Motor neuron (in vitro differentiated cells): ENCODE measurements around the gene MACROD2. TPM values are rescaled to one million over a fixed set of nuclear protein-coding genes. Genes with fewer than 3 reads are reported as not detected.

Source experiments
- ATAC-seq, 8 experiments: fragments of 200-7000 bp; cut with Tn5 transposase; replicated peaks in 6 of 8; 2 replicates each; pipeline ENCODE4 v1.8.0; 2021; ENCODE audit warnings: mild to moderate bottlenecking in 8 of 8, moderate library complexity in 8 of 8
- H3K27ac ChIP-seq, 2 donors: fragments of 250-450 bp; sonication (Bioruptor Pico); 2 replicates each; pipeline ENCODE4 v1.9.0; 2021; ENCODE audit warnings: antibody characterized with exemption in 2 of 2, mild to moderate bottlenecking in 2 of 2, moderate library complexity in 1 of 2
- H3K4me1 ChIP-seq, 2 donors: fragments of 250-450 bp; sonication (Bioruptor Pico); replicated peaks in 1 of 2; 2 replicates each; pipeline ENCODE4 v1.6.1; 2021; ENCODE audit warnings: antibody characterized with exemption in 2 of 2, mild to moderate bottlenecking in 2 of 2, moderate library complexity in 1 of 2
- H3K4me3 ChIP-seq, 5 donors: fragments of 250-450 bp; sonication (Bioruptor Pico); 2 replicates each; pipeline ENCODE4 v1.9.0; 2021; ENCODE audit warnings: antibody characterized with exemption in 5 of 5, mild to moderate bottlenecking in 5 of 5, moderate library complexity in 4 of 5
- WGBS, 10 experiments: fragments of 450-650 bp; shearing (Covaris generic); methylation state at CpG; one replicate each; pipeline ENCODE4 v1.0.0; 2022; 5-methylcytosine and 5-hydroxymethylcytosine counted together
- in situ Hi-C, 9 experiments: fragments of 400-800 bp; cut with MboI; loops; one replicate each; pipeline ENCODE4 v1.15.0; 2021; ENCODE audit warnings: low sequenced_read_pairs in 9 of 9, low pct_unique_long_range_greater_than_20kb in 2 of 9; ENCODE audit not compliant: unreplicated experiment in 9 of 9
- total RNA-seq, 8 experiments: library from RNA; unstranded; fragments of 300-600 nt; gene quantifications; 2 replicates each; pipeline versions ENCODE4 v1.2.3 to v1.2.4, GENCODE V29; 2022

MACROD2 gene
- total RNA-seq, 8 experiments from 2014 or later: 4.3 to 24.9 (median 10.4) TPM

DNA sequence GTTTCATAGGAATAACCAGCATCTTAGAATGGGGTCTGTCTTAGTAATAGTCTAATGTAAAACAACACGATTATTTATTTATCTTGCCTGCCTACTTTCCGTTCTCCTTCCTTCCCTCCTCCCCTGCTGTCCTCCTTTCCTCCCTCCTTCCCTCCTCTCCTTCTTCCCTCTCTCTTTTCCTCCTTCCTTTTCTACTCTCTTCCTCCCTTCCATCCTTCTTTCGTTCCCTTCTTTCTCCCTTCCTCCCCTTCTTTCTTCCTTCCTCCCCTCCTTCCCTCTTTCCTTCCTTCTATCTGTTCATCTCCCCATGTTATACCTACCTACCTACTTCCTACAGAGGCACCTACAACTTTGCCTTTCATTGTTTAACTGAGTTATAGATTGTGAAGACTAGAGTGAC, 1637.4 kb downstream of the MACROD2 start:
- in situ Hi-C loops: no loop called here
- Histone ChIP-seq H3K4me3 (no peak overlapping the region), H3K27ac (no peak overlapping the region), H3K4me1 (peaks cover 7 to 11% of the 10 kb centered on the region in 2 donors)
- WGBS, 10 experiments: 63 to 100% (median 91%) methylated on average over 2 to 3 of the region's 3 CpGs; no CpG with 5 or more reads in 3 of the 10 experiments
- ATAC-seq: no peak

DNA sequence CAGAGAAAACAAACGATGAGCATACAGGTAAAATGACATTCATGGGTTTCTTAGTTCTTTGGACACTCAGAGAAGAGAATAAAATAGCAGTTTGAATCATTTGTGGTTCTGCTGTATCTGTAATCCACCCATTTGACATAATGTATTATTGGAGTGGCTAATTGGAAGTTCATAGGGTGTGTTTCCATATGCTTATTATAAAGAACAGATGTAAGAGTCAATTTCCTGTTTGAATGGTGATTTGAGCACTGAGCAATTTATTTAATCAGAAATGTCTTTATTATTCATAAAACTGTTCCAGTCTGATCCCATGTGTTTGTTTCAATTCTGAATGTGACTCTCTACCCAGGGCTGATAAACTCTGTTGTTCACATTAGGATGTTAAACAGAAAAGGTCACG, 1638.8 kb downstream of the MACROD2 start:
- Histone ChIP-seq H3K4me1 (peaks cover 17 to 21% of the 10 kb centered on the region in 2 donors), H3K27ac (no peak overlapping the region), H3K4me3 (no peak overlapping the region)
- ATAC-seq: peak in 2 of 8 experiments; percentile 40 to 89
- in situ Hi-C loops: no loop called here
- 0 to 100% (median 64%) methylated on average over 1 to 2 of the region's 2 CpGs; no CpG with 5 or more reads in 2 of the 10 experiments for WGBS, 10 experiments

DNA sequence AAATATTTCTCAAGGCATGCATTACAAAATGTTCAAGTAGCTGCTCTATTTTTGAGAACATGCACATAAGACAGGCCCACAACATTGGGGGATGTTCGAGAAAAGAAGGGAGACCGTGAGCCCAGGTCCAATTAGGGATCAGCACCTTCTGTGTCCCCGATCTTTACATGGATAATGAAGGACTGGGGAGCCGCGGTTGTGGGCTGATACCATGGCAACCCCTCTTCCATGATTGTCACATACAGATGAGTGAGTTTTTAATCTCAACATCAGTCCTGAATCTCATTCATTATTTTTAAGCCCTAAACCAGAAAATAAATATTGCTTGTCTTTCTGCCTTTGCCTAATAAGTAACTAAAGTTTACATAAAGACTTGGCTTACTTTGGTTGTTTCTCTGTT, 1642.2 kb downstream of the MACROD2 start:
- 21 to 100% (median 46%) methylated on average over 2 to 4 of the region's 5 CpGs; no CpG with 5 or more reads in 5 of the 10 experiments for WGBS, 10 experiments
- no peak overlapping the region for H3K27ac ChIP-seq
- in situ Hi-C loops: no loop called here
- peaks cover 17 to 21% of the 10 kb centered on the region in 2 donors for H3K4me1 ChIP-seq
- peak in 1 of 8 experiments; percentile 17 for ATAC-seq
- no peak overlapping the region for H3K4me3 ChIP-seq

DNA sequence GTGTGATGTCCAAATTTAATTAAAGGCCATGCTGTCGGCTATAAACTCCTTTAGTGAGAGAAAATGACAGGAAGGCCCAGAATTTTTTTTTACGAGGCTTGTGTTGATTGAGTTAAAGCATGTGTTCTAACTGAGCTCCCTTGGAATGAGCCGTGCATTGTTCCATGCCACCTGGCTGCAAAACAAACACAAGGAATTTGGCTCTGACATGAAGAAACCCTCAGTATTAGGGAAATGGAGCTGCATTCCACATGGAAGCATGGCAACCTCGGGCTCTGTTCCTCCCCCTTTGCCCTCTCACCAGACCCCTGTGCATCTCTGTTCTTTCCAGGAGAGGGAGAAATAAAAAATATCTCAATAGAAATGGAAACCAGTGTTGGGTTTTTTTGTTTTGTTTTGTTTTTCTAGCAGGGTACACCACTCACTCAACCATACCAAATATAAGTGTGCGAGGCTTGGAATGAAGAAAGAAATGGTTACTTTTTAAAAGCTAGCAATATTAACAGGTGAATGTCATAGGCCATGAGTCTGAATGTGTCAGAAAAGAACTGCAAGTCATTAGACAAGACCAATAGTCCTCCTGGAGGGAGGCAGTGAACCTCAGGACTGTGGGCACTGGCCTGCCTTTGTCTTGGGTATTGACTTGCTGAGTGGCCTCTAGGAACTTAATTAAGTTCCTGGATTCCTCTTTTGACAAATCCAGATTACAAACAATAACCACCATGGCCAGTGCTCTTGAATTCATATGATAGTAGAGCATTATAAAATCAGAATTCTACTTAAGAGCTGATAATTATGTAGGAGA, 1642.8 kb downstream of the MACROD2 start:
- H3K27ac ChIP-seq: no peak overlapping the region
- peak in 5 of 8 experiments; percentile 24 to 87 (median 64) for ATAC-seq
- H3K4me1 ChIP-seq: peaks cover 17 to 21% of the 10 kb centered on the region in 2 donors
- 7 to 70% (median 23%) methylated on average over 2 to 5 of the region's 5 CpGs; no CpG with 5 or more reads in 1 of the 10 experiments for WGBS, 10 experiments
- no peak overlapping the region for H3K4me3 ChIP-seq
- in situ Hi-C loops: no loop called here

DNA sequence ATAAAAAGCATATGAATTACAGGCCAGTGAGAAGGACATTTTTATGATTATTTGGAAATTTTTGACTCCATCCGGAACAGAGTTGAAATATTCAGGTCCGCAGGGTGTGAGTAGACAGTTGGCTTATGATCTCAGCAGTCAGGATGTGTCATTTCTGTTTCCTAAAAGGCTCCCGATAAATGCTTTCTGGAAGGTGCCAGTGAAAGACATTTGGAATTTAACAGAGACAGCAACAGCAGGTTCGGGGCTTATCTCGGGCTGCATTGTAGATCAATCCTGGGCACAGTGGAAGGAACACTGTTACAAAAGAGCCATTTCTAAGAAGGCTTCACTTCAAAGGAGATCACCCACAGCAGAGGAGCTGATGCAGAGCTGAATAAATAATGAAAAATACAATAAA, 1643.5 kb downstream of the MACROD2 start:
- in situ Hi-C loops: no loop called here
- Histone ChIP-seq H3K4me3 (no peak overlapping the region), H3K27ac (no peak overlapping the region), H3K4me1 (peaks cover 17 to 21% of the 10 kb centered on the region in 2 donors)
- ATAC-seq: no peak
- WGBS, 10 experiments: 43 to 100% (median 73%) methylated on average over 1 to 5 of the region's 5 CpGs; no CpG with 5 or more reads in 1 of the 10 experiments

DNA sequence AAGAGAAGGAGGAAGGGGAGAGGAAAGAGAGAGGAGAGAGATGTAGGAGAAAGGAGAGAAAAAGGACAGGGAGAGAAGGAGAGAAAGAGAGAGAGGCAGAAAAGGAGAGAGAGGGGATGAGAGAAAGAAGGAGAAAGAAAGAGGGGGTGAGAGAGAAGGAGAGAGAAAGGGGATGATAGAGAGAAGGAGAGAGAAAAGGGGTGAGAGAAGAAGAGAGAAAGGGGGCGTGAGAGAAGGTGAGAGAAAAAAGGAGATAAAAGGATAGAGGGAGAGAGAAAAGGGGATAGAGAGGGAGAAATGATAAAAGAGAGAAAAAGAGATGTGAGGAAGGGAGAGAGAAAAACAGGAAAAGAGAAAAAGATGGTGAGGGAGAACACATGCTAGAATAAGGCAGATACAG, 1644.5 kb downstream of the MACROD2 start:
- ATAC-seq: no peak
- 67 to 100% (median 95%) methylated on average over 1 of the region's 1 CpG for WGBS, 10 experiments
- peaks cover 17 to 21% of the 10 kb centered on the region in 2 donors for H3K4me1 ChIP-seq
- H3K4me3 ChIP-seq: no peak overlapping the region
- in situ Hi-C loops: no loop called here
- H3K27ac ChIP-seq: no peak overlapping the region

DNA sequence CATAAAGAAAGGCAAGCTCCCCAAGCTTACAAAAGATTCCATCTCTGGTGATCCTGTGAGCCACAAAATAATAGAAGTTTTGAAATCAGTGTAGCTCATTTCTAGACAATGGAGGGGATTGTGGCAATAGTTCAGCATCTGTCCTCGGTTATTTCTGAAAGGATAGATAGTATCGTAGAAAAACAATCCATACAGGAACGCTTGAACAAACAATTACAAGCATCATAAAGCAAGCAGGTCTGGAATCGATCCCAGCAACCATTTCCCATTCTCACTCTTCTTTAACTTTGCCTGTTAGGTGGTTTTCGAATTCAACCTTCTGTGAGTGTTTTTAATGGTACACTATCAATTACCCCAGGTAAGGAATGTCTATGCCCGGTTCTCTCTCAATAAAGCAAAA, 1646.8 kb downstream of the MACROD2 start:
- no peak for ATAC-seq
- in situ Hi-C loops: no loop called here
- 64 to 98% (median 90%) methylated on average over 2 to 6 of the region's 6 CpGs; no CpG with 5 or more reads in 2 of the 10 experiments for WGBS, 10 experiments
- Histone ChIP-seq H3K4me3 (no peak overlapping the region), H3K4me1 (peaks cover 18 to 19% of the 10 kb centered on the region in 2 donors), H3K27ac (no peak overlapping the region)

DNA sequence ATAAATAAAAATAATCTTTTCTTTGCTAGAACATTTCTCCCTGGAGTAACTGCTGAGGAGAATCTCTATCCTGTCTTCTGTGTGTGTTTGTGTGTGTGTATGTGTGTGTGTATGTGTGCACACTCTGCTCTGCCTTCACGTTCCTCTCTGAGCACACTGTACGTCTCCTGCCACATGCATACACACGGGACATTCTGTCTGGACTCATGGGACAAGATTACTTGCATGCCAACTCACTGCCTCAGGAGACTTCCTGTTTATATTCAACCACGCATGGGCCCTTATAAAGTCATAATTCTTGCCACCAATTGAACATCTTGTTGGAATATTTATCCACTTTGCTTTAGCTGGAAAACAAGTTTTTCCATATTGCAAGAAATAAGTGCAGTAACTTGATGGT, 1647.4 kb downstream of the MACROD2 start:
- Histone ChIP-seq H3K4me3 (no peak overlapping the region), H3K4me1 (peaks cover 12 to 13% of the 10 kb centered on the region in 2 donors), H3K27ac (no peak overlapping the region)
- WGBS, 10 experiments: 20 to 100% (median 45%) methylated on average over 1 to 4 of the region's 4 CpGs; no CpG with 5 or more reads in 2 of the 10 experiments
- in situ Hi-C loops: no loop called here
- no peak for ATAC-seq

DNA sequence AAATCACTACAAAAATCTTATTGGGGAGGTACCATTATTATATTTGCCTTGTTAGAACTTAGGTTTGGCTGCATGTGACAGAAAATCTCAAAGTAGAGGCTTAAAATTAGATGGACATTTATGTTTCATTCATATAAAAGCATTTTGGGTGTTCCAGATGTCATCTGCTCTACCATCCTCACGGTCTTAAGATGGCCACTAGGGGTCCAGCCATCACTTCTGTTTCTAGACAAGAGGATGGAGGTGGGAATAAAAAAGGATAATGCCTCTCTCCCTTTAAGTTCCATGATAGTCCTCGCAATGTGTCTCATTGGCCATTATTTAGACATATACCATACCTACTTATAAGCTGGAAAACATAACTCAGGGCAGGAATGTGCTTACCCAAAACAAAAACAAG, 1648.4 kb downstream of the MACROD2 start:
- peaks cover 2 to 3% of the 10 kb centered on the region in 2 donors for H3K4me1 ChIP-seq

DNA sequence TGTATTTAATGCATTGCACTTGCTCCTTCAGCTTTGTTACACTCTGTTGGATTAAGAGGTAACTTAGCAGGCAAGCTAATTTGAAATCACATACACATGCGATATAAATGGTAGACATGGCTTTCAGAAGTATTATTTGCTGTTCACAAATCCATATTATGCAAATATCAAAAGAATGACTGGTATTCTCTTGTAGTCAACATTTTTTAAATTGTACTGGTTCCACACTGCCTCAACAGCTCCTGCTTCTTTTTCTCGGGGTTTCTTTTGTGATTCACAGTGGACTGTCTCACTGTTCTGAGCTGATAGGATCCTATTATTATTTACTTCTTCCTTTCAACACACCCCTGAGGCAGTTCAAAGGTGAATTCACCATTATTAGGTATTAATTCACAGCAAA, 1650.5 kb downstream of the MACROD2 start:
- no peak overlapping the region for H3K27ac ChIP-seq
- H3K4me1 ChIP-seq: peaks cover 2 to 3% of the 10 kb centered on the region in 2 donors
- 40 to 77% (median 66%) methylated on average over 1 to 2 of the region's 2 CpGs; no CpG with 5 or more reads in 4 of the 10 experiments for WGBS, 10 experiments
- H3K4me3 ChIP-seq: no peak overlapping the region
- in situ Hi-C loops: no loop called here
- peak in 2 of 8 experiments; percentile 16 to 59 for ATAC-seq

More for the DNA sequence above, 1648.4 kb downstream of the MACROD2 start:
- Histone ChIP-seq H3K27ac (no peak overlapping the region), H3K4me3 (no peak overlapping the region)
- ATAC-seq: no peak
- in situ Hi-C loops: no loop called here
- 66 to 100% (median 94%) methylated on average over 1 to 2 of the region's 2 CpGs; no CpG with 5 or more reads in 2 of the 10 experiments for WGBS, 10 experiments

DNA sequence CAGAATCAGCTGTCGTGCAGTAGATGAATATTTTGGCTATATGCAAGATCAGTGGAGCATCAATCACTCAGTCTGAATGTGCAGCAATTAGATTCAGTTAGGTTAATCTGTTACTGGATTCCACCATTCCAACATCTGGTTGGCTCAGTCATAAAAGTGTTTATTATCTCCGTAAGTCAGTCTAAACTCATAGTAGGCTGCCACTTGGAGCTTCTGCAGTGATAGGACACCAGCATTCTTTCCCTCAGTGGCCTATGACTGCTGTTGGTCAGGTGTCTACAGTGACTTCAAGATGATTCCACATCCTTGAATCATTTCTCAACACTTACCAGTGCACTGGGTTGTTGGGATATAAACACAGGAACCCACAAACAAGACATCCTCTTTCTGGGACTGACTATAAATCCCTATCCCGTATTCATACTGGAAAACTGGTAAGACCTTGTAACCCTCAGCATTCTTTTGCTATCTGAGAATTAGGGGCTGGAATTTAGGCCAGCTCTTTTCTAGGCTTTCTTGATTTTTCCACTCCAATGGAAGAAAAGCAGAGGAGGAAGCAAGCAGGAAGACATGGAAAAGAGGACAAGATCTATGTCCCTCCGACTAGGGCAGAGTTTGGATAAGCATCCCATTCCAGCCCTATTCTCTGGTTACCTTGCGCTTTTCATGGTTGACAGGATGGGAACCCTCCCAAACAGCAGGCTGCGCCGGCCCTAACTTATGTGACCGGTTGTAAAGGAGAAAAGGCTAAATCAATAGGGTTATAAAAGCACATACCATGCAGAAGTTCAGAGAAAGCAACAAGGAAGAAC, 1658.3 kb downstream of the MACROD2 start:
- no peak for ATAC-seq
- Histone ChIP-seq H3K4me1 (peaks cover 0 to 4% of the 10 kb centered on the region in 2 donors), H3K27ac (no peak overlapping the region), H3K4me3 (no peak overlapping the region)
- WGBS, 10 experiments: 73 to 100% (median 97%) methylated on average over 2 to 8 of the region's 8 CpGs; no CpG with 5 or more reads in 1 of the 10 experiments
- in situ Hi-C loops: no loop called here

DNA sequence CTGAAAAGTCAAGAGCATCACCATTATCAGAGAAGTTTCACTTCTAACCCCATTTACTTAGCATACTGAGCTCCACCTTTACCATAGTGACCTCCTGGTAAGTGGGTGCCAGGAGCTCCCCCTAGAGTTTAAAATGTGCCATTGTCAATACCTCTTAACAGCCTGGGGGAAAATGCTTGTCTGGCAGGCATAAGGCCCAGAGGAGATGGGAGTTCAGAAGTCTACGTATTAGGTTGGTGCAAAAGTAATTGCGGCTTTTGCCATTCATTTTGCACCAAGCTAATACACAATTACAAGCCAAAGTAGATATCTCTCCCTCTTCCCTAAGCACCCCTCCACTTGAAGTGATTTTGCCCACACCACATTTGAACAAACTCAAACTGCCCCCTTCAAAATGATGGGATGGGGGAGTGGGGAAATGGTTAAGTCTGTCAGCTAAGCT, 1658.9 kb downstream of the MACROD2 start:
- no peak overlapping the region for H3K4me3 ChIP-seq
- in situ Hi-C loops: no loop called here
- H3K27ac ChIP-seq: no peak overlapping the region
- ATAC-seq: peak in 6 of 8 experiments; percentile 33 to 88 (median 74)
- peaks cover 0 to 4% of the 10 kb centered on the region in 2 donors for H3K4me1 ChIP-seq
- WGBS, 10 experiments: 50 to 100% (median 84%) methylated on average over 1 to 2 of the region's 2 CpGs; no CpG with 5 or more reads in 6 of the 10 experiments
